Motor neuron (in vitro differentiated cells): ENCODE results near the gene CTNNA3. TPM values are rescaled to one million over a fixed set of nuclear protein-coding genes. Genes with fewer than 3 reads are reported as not detected.
"Not testable (repeated sequence)": the region's sequence is repeated elsewhere in the genome, so short reads cannot be mapped to it uniquely, and the experiment has no call there.

Source experiments
- ATAC-seq, 8 experiments: fragments of 200-7000 bp; cut with Tn5 transposase; replicated peaks in 6 of 8; 2 replicates each; pipeline ENCODE4 v1.8.0; 2021; ENCODE audit warnings: mild to moderate bottlenecking in 8 of 8, moderate library complexity in 8 of 8
- H3K27ac ChIP-seq, 2 donors: fragments of 250-450 bp; sonication (Bioruptor Pico); 2 replicates each; pipeline ENCODE4 v1.9.0; 2021; ENCODE audit warnings: antibody characterized with exemption in 2 of 2, mild to moderate bottlenecking in 2 of 2, moderate library complexity in 1 of 2
- H3K4me1 ChIP-seq, 2 donors: fragments of 250-450 bp; sonication (Bioruptor Pico); replicated peaks in 1 of 2; 2 replicates each; pipeline ENCODE4 v1.6.1; 2021; ENCODE audit warnings: antibody characterized with exemption in 2 of 2, mild to moderate bottlenecking in 2 of 2, moderate library complexity in 1 of 2
- H3K4me3 ChIP-seq, 5 donors: fragments of 250-450 bp; sonication (Bioruptor Pico); 2 replicates each; pipeline ENCODE4 v1.9.0; 2021; ENCODE audit warnings: antibody characterized with exemption in 5 of 5, mild to moderate bottlenecking in 5 of 5, moderate library complexity in 4 of 5
- WGBS, 10 experiments: fragments of 450-650 bp; shearing (Covaris generic); methylation state at CpG; one replicate each; pipeline ENCODE4 v1.0.0; 2022; 5-methylcytosine and 5-hydroxymethylcytosine counted together
- in situ Hi-C, 9 experiments: fragments of 400-800 bp; cut with MboI; loops; one replicate each; pipeline ENCODE4 v1.15.0; 2021; ENCODE audit warnings: low sequenced_read_pairs in 9 of 9, low pct_unique_long_range_greater_than_20kb in 2 of 9; ENCODE audit not compliant: unreplicated experiment in 9 of 9
- total RNA-seq, 8 experiments: library from RNA; unstranded; fragments of 300-600 nt; gene quantifications; 2 replicates each; pipeline versions ENCODE4 v1.2.3 to v1.2.4, GENCODE V29; 2022

The CTNNA3 gene
- total RNA-seq, 8 experiments from 2014 or later = 0.05 to 4.6 (median 0.48) TPM

- H3K27ac ChIP-seq = no peak overlapping the region
- WGBS, 10 experiments = 26 to 100% (median 69%) methylated on average over 2 to 3 of the region's 3 CpGs
- no peaks in the 10 kb centered on the region for H3K4me1 ChIP-seq
- in situ Hi-C loops = no loop called here
- no peak overlapping the region for H3K4me3 ChIP-seq
- no peak for ATAC-seq
These were observed 473.1 kb downstream of the CTNNA3 start for GRCh38 chr10:67222934-67223333.

GRCh38 chr10:67221939-67222494 lies 474.0 kb downstream of the CTNNA3 start:
- Histone ChIP-seq H3K4me1 (no peaks in the 10 kb centered on the region), H3K27ac (no peak overlapping the region), H3K4me3 (no peak overlapping the region)
- no peak for ATAC-seq
- 0 to 100% (median 87%) methylated on average over 1 to 4 of the region's 4 CpGs; no CpG with 5 or more reads in 1 of the 10 experiments for WGBS, 10 experiments
- in situ Hi-C loops = no loop called here

- in situ Hi-C loops = no loop called here
- Histone ChIP-seq H3K4me3 (no peak overlapping the region), H3K4me1 (peaks cover 0 to 2% of the 10 kb centered on the region in 2 donors), H3K27ac (no peak overlapping the region)
- no peak for ATAC-seq
- 0 to 100% (median 88%) methylated on average over 1 of the region's 1 CpG; no CpG with 5 or more reads in 3 of the 10 experiments for WGBS, 10 experiments
These were observed 484.3 kb downstream of the CTNNA3 start for GRCh38 chr10:67211680-67212079.

- H3K27ac ChIP-seq, H3K4me3 ChIP-seq, in situ Hi-C loops, H3K4me1 ChIP-seq, ATAC-seq: not testable (repeated sequence)
- WGBS, 10 experiments = 10 to 100% (median 66%) methylated on average over 1 to 4 of the region's 6 CpGs; no CpG with 5 or more reads in 4 of the 10 experiments
These were observed 488.1 kb downstream of the CTNNA3 start for GRCh38 chr10:67207923-67208322.

DNA sequence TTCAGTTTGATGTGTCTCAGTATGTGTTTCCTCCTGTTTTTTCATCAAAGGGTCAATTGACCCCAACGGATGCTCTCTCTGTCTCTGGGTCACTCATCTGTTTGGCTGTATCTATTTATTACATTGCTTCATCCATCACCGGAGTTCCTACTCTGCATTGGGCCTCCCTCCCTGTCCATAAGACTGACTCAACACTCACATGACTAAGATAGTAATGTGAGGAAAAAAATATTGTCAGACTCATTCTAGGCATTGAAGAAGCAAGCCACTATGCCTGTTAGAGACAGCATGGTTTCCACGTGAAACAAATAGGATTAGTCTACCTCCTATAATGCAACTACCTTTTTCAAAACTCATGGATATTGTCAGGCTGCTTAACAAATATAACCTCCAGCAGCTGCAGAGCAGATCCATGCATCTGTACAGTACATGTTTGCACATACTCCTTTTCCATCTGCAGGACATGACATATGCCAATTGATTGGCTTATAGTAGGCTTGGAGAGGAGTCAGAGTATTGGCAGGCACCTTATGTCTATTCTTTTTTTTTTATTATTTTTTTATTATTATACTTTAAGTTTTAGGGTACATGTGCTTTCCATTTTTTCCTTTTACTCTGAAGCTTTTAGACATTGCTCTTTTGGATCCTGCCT lies 495.0 kb downstream of the CTNNA3 start:
- in situ Hi-C loops = no loop called here
- peak in 6 of 8 experiments; percentile 30 to 99 (median 98) for ATAC-seq
- H3K4me3 ChIP-seq = no peak overlapping the region
- no peaks in the 10 kb centered on the region for H3K4me1 ChIP-seq
- H3K27ac ChIP-seq = no peak overlapping the region
- WGBS, 10 experiments = 14 to 92% (median 50%) methylated on average over 1 to 3 of the region's 3 CpGs; no CpG with 5 or more reads in 1 of the 10 experiments

- in situ Hi-C loops = no loop called here
- H3K27ac ChIP-seq = no peak overlapping the region
- ATAC-seq = peak in 3 of 8 experiments; percentile 21 to 48 (median 32)
These were observed 520.6 kb downstream of the CTNNA3 start for GRCh38 chr10:67175354-67175753.

GRCh38 chr10:67173787-67174186 lies 522.2 kb downstream of the CTNNA3 start:
- ATAC-seq = no peak
- no peaks in the 10 kb centered on the region for H3K4me1 ChIP-seq
- no peak overlapping the region for H3K4me3 ChIP-seq
- in situ Hi-C loops = no loop called here
- no peak overlapping the region for H3K27ac ChIP-seq

More at GRCh38 chr10:67175354-67175753, 520.6 kb downstream of the CTNNA3 start:
- no peaks in the 10 kb centered on the region for H3K4me1 ChIP-seq
- WGBS, 10 experiments = 6 to 100% (median 73%) methylated on average over 1 to 2 of the region's 2 CpGs; no CpG with 5 or more reads in 2 of the 10 experiments
- no peak overlapping the region for H3K4me3 ChIP-seq

GRCh38 chr10:67171970-67172369 lies 524.0 kb downstream of the CTNNA3 start:
- Histone ChIP-seq H3K4me1 (no peaks in the 10 kb centered on the region), H3K4me3 (no peak overlapping the region), H3K27ac (no peak overlapping the region)
- ATAC-seq = no peak
- in situ Hi-C loops = no loop called here
- WGBS, 10 experiments = 17 to 100% (median 100%) methylated on average over 1 of the region's 1 CpG; no CpG with 5 or more reads in 4 of the 10 experiments

- in situ Hi-C loops = no loop called here
- H3K4me1 ChIP-seq = no peaks in the 10 kb centered on the region
- no peak overlapping the region for H3K27ac ChIP-seq
- ATAC-seq = no peak
- H3K4me3 ChIP-seq = no peak overlapping the region
These were observed 539.8 kb downstream of the CTNNA3 start for GRCh38 chr10:67156239-67156638.

GRCh38 chr10:67151471-67151870 lies 544.5 kb downstream of the CTNNA3 start:
- no peaks in the 10 kb centered on the region for H3K4me1 ChIP-seq
- ATAC-seq = no peak
- WGBS, 10 experiments = 0 to 100% (median 69%) methylated on average over 1 to 2 of the region's 2 CpGs; no CpG with 5 or more reads in 1 of the 10 experiments
- no peak overlapping the region for H3K27ac ChIP-seq
- in situ Hi-C loops = no loop called here
- no peak overlapping the region for H3K4me3 ChIP-seq

DNA sequence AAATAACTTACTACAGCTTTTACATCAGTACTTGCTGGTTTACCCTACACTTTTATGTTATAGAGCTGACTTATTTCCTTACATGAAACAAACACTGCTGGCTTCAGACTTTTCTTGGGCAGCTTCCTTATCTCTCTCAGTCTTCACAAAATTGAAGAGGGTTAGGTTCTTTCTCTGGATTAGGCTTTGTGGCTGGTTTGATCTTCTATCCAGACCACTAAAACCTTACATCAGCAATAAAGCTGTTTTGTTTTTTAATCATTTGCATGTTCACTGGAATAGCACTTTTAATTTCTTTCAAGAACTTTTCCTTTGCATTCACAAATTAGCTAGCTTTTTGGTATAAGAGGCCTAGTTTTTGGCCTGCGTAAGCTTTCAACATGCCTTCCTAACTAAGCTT lies 551.5 kb downstream of the CTNNA3 start:
- Histone ChIP-seq H3K4me3 (no peak overlapping the region), H3K27ac (no peak overlapping the region), H3K4me1 (peaks cover 0 to 4% of the 10 kb centered on the region in 2 donors)
- in situ Hi-C loops = no loop called here
- WGBS, 10 experiments = 20 to 100% (median 83%) methylated on average over 1 of the region's 1 CpG; no CpG with 5 or more reads in 2 of the 10 experiments
- no peak for ATAC-seq

DNA sequence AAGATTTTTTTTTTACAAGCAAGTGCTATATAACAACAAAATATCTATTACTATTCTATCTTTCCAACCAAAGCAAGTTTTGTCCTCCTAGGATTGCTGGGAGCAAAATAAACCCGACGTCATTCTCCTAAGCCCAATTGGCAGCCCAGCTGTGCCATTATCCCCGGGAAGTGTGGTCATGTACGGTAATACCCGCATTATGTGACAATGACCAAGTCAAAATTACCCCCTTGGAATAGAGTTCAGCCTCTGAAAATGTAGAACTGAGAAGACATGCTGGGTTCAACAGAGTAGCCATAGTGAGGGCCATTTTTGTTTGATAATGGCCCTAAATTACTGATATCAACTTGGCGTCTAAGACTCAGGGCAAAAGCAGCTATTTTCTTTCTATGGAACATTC lies 554.7 kb downstream of the CTNNA3 start:
- in situ Hi-C loops = no loop called here
- ATAC-seq = no peak
- Histone ChIP-seq H3K4me3 (no peak overlapping the region), H3K27ac (no peak overlapping the region), H3K4me1 (peaks cover 0 to 4% of the 10 kb centered on the region in 2 donors)
- 14 to 100% (median 72%) methylated on average over 2 to 6 of the region's 6 CpGs; no CpG with 5 or more reads in 2 of the 10 experiments for WGBS, 10 experiments

DNA sequence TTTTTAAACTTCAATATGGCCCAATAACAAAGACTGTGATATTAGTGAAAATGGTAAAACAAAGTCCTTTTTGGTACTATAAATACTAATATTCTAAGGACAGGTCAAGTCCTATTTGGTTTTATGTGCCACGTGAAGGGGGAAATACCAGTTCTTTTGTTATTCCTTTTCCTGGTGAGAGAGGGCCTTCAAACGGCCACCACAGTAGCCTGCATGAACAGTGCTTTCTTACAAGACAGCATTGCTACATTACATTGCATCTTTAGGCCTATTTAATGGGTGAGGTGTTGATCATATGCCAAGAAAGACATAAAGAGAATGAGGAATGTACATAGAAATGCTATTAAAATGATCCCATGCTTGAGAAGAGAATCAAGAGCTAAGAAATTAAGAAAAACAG lies 555.4 kb downstream of the CTNNA3 start:
- peaks cover 0 to 4% of the 10 kb centered on the region in 2 donors for H3K4me1 ChIP-seq
- in situ Hi-C loops = no loop called here
- H3K4me3 ChIP-seq = no peak overlapping the region
- WGBS, 10 experiments = 0 to 34% (median 24%) methylated on average over 1 to 2 of the region's 2 CpGs; no CpG with 5 or more reads in 3 of the 10 experiments
- no peak overlapping the region for H3K27ac ChIP-seq
- ATAC-seq = peak in 1 of 8 experiments; percentile 36

DNA sequence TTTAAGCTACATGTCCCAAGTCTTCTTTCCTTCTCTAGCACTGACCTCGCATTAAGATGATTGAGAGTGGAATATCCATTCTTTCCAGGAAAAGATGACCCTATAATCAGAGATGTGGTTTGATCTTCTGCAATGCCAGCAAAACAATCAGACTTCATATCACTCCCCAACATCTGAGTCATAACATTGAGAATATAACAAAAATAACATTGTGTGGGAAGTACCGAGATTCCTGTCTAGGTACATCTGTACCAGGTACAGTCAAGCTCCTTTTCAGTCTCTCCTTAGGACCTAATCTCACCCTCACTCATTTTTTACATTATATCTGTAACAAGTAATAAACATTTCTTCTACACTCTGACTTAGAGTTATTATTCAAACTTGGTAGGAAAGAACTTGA lies 568.6 kb downstream of the CTNNA3 start:
- ATAC-seq = no peak
- Histone ChIP-seq H3K27ac (no peak overlapping the region), H3K4me1 (peaks cover 0 to 12% of the 10 kb centered on the region in 2 donors), H3K4me3 (no peak overlapping the region)
- 0 to 100% (median 86%) methylated on average over 1 to 2 of the region's 2 CpGs; no CpG with 5 or more reads in 3 of the 10 experiments for WGBS, 10 experiments
- in situ Hi-C loops = no loop called here
